ENCODE data around the gene MKRN1. TPM values are rescaled to one million over a fixed set of nuclear protein-coding genes. Genes with fewer than 3 reads are reported as not detected.
"Not testable (repeated sequence)": the region's sequence is repeated elsewhere in the genome, so short reads cannot be mapped to it uniquely, and the experiment has no call there.

MKRN1 gene
- total RNA-seq, 2 experiments from 2014 or later = 84.5 to 86.9 TPM

DNA sequence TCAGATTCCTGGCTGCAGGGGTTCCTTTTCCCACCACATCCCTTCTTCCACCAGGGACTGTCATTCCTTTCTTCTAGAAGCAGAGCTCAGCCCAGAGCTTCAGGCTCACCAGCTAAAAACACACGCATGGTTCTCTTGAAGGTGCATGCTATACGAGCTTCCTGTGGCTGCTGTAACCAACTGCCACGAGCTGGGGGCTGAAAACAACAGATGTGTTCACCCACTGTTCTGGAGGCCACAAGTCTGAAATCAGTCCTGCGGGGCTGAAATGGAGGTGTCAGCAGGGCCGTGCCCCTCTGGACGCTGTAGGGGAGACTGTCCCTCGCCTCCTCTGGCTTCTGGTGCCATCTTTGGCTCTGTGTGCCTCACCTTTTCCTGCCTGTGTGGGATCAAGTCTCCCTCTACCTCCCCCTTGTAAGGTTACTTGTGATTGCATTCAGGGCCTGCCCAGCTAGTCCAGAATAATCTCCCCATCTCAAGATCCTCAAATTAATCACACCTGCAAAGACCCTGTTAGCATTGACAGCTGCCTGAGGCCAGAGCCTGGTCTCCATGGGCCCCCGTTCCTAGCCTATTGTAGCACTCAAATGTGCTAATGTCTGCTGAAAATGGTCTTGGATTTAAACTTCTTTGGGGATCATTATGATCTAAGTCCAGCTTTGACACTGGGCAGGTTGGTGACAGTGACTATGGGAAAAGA is 61.7 kb downstream of the MKRN1 start:
- POLR2A ChIA-PET = no interaction called here
- Mint-ChIP-seq H3K27me3 (no peaks in the 10 kb centered on the region), H3K27ac (peak overlapping the region; percentile 25), H3K4me1 (peaks cover 17% of the 10 kb centered on the region), H3K4me3 (no peak overlapping the region), H3K9me3 (no peaks in the 10 kb centered on the region), H3K36me3 (ENCODE audit: low read depth) (peaks cover 8% of the 10 kb centered on the region)
- peak; percentile 24 for DNase-seq
- CTCF ChIA-PET = interaction anchor here (0.6 to 1.7 kb wide), 10 partner anchors 9 to 779 kb away, joined by 3 to 8 read pairs (median 3); partner anchors contain the start of gene SLC37A3

DNA sequence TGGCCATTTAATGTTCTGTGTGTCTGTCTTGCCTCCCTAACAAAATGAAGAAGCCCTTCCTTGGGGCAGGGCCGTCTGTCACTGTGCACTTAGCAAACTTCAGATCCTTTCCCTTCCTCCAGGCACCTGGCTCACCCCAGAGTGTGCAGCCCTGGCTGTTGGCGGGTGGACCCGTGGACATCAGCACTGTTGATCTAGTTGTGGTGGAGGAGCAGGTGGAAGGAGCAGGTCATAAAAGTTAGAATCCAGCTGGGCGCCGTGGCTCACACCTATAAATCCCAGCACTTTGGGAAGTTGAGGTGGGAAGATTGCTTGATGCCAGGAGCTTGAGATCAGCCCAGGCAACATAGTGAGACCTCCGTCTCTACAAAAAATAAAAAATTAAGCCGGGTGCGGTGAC is 62.7 kb downstream of the MKRN1 start:
- Mint-ChIP-seq H3K4me1 (peaks cover 17% of the 10 kb centered on the region), H3K4me3 (no peak overlapping the region), H3K27ac (no peak overlapping the region), H3K9me3 (no peaks in the 10 kb centered on the region), H3K27me3 (no peaks in the 10 kb centered on the region), H3K36me3 (ENCODE audit: low read depth) (peaks cover 11% of the 10 kb centered on the region)
- CTCF ChIA-PET = interaction anchor here (0.5 to 1.7 kb wide), 7 partner anchors 10 to 40 kb away, joined by 3 to 8 read pairs (median 4); no protein-coding TSS in a partner anchor
- no peak for DNase-seq
- POLR2A ChIA-PET = no interaction called here

DNA sequence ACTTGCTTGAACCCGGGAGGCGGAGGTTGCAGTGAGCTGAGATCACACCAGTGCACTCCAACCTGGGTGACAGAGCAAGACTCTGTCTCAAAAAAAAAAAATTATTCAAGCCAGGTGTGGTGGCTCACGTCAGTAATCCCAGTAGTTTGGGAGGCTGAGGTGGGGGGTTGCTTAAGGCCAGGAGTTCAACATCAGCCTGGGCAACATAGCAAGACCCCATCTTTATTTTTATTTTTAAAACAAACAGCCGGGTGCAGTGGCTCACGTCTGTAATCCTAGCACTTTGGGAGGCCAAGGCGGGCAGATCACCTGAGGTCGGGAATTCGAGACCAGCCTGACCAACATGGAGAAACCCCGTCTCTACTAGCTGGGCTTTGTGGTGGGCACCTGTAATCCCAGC is 63.5 kb downstream of the MKRN1 start:
- H3K4me3 Mint-ChIP-seq, DNase-seq, H3K27ac Mint-ChIP-seq, H3K9me3 Mint-ChIP-seq, H3K27me3 Mint-ChIP-seq, POLR2A ChIA-PET: not testable (repeated sequence)
- CTCF ChIA-PET = interaction anchor here (0.8 to 1.2 kb wide), 3 partner anchors 15 to 39 kb away, joined by 3 to 4 read pairs (median 3); no protein-coding TSS in a partner anchor
- Mint-ChIP-seq H3K4me1 (peaks cover 17% of the 10 kb centered on the region), H3K36me3 (ENCODE audit: low read depth) (peaks cover 11% of the 10 kb centered on the region)

DNA sequence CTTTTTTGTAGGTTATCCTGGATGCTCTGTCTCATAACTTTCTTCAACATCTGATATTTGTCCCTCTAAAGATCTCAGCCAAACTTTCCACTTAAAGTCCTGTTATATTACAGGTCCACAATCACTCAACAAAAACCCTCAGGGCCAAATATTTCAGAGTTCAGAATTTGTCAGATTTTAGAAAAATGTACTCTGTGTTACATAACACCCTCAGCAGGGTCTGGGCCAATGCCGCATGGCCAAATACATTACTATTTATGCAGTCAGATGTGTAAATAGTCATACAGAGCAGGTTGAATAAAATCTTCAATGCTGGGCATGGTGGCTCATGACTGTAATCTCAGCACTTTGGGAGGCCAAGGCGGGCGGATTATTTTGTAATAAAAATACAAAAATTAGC is 63.9 kb downstream of the MKRN1 start:
- ChIA-PET CTCF (interaction anchor here (0.8 to 1.2 kb wide), 2 partner anchors 15 to 39 kb away, joined by 3 read pairs; no protein-coding TSS in a partner anchor), POLR2A (no interaction called here)
- H3K27me3 Mint-ChIP-seq = no peaks in the 10 kb centered on the region
- peaks cover 17% of the 10 kb centered on the region for H3K4me1 Mint-ChIP-seq
- no peak overlapping the region for H3K4me3 Mint-ChIP-seq
- no peak for DNase-seq
- no peaks in the 10 kb centered on the region for H3K9me3 Mint-ChIP-seq
- H3K27ac Mint-ChIP-seq = no peak overlapping the region
- peaks cover 11% of the 10 kb centered on the region for H3K36me3 Mint-ChIP-seq (ENCODE audit: low read depth)

DNA sequence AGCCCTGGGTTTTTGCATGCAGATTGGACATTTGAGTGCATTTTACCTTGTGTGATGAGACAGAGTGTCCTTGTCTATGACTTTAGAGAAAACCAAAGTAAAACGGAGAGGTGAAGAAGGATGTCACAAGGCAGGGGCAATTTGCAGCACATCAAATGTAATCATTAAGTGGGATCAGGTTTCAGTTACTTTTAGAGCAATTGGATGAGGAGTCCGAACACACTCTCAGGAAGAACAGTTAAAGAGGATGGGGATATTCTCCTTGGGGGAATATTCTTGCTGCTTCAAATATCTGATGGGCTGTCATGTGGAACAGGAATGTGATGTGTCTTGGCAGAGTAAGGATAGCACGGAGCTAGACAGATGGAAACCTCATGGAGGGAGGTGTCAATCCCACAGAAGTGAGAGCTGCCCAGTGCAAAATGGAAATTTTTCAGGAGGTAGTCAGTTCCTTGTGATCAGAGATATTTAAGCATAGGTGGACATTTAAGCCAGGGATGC is 74.7 kb downstream of the MKRN1 start:
- Mint-ChIP-seq H3K27me3 (no peaks in the 10 kb centered on the region), H3K36me3 (ENCODE audit: low read depth) (peaks cover 6% of the 10 kb centered on the region), H3K27ac (peak overlapping the region; percentile 98), H3K4me3 (peak overlapping the region; percentile 92), H3K9me3 (no peaks in the 10 kb centered on the region), H3K4me1 (peaks cover 39% of the 10 kb centered on the region)
- ChIA-PET CTCF (interaction anchor here (0.5 kb wide), 1 partner anchor 544 kb away, joined by 3 read pairs; no protein-coding TSS in a partner anchor), POLR2A (no interaction called here)
- no peak for DNase-seq

DNA sequence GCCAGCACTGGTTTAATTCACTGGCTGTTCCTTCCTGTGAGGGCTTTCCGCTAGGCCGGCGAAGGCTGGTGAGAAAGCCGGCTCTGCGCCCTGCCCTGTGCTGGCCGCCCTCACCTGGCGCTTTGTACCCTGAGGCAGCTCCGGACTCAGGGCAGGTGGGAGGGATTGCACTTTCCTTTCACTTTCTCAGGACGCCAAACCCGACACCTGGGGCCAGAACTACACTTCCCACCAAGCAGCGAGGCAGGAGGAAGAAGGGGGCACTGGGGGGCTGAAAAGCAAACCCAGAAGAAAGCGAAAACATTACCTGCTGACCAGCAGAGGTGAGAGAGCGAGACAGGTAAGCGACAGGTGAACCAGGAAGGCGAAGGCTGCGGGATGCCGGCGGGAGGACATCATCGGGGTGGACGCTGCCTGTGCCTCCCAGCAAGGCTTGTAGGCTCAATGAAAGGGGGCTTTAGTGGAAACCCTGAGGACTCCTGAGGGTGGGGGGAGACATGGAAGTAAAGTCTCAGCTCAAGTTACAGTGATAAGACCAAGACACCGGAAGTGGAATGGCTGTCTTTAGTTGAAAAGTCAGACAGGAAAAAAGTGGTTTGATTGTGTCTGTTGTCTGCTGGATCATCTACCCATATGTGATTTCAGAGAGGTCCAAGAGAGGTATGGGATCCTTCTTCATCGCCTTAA is 75.3 kb downstream of the MKRN1 start, which contains the start of gene RAB19:
Gene RAB19 (plus strand): TSS at position 181 of the 687 bp plus-strand sequence. CDS start 3,589 bp downstream, outside the sequence.
- peaks cover 6% of the 10 kb centered on the region for H3K36me3 Mint-ChIP-seq (ENCODE audit: low read depth)
- peaks cover 41% of the 10 kb centered on the region for H3K4me1 Mint-ChIP-seq
- ChIA-PET POLR2A (no interaction called here), CTCF (interaction anchor here (0.6 kb wide), 1 partner anchor 972 kb away, joined by 3 read pairs; no protein-coding TSS in a partner anchor)
- no peaks in the 10 kb centered on the region for H3K27me3 Mint-ChIP-seq
- DNase-seq = peak; percentile 68
- no peaks in the 10 kb centered on the region for H3K9me3 Mint-ChIP-seq
- H3K4me3 Mint-ChIP-seq = peak within 1 kb of the TSS; percentile 92
- peak within 1 kb of the TSS; percentile 98 for H3K27ac Mint-ChIP-seq

Other genes with a start within 250 kb of the MKRN1 start
- gene SLC37A3, start 81.0 kb downstream of the MKRN1 start, total RNA-seq = 10 to 100 TPM; 24.9 to 28.5 TPM
- 1 to 10 TPM; 6.9 to 7.2 TPM for gene RAB19, start 75.4 kb downstream of the MKRN1 start, total RNA-seq
- not detected for gene DENND2A, start 161.3 kb upstream of the MKRN1 start, total RNA-seq
- 10 to 100 TPM; 19.7 to 25.8 TPM for gene ADCK2, start 193.4 kb upstream of the MKRN1 start, total RNA-seq
- gene NDUFB2, start 217.2 kb upstream of the MKRN1 start, total RNA-seq = 100 to 1,000 TPM; 161 to 201 TPM